A673 (cell line): ENCODE data around the gene OVCH1. TPM values are rescaled to one million over a fixed set of nuclear protein-coding genes. Genes with fewer than 3 reads are reported as not detected.
"Not testable (repeated sequence)": the region's sequence is repeated elsewhere in the genome, so short reads cannot be mapped to it uniquely, and the experiment has no call there.

Source experiments
- BruUV-seq: library from RNA; stranded (reverse); fragments of 400-500 nt; replicated peaks from 2 replicates; lab custom pipeline; 2021; lab: Mats Ljungman, UMichigan
- CTCF ChIA-PET: fragments of 300-600 bp; sonication (Branson Sonifier 250); formaldehyde crosslinking; loops from one replicate; lab custom pipeline; 2022; ENCODE audit warnings: antibody characterized with exemption; lab: Charles Lee
- POLR2A ChIA-PET: fragments of 300-600 bp; sonication (Branson Sonifier 250); formaldehyde crosslinking; loops from one replicate; lab custom pipeline; 2022; ENCODE audit warnings: antibody characterized with exemption; ENCODE audit not compliant: low non-redundant PET; lab: Charles Lee
- DNase-seq: peaks from one replicate; pipeline ENCODE4 v3.0.0-alpha.2; 2015; ENCODE audit warnings: low spot score
- H3K27ac ChIP-seq: fragments of 200-600 bp; sonication (generic); 2 replicates; pipeline ENCODE4 v1.5.1; 2016; ENCODE audit warnings: mixed run types, low read depth, mild to moderate bottlenecking, mixed read lengths, antibody characterized with exemption, low read length; ENCODE audit not compliant: poor library complexity, severe bottlenecking
- H3K27me3 ChIP-seq: fragments of 200-600 bp; sonication (generic); replicated peaks from 2 replicates; pipeline ENCODE4 v1.6.1; 2017; ENCODE audit warnings: mixed run types, low read depth, mild to moderate bottlenecking, mixed read lengths, antibody characterized with exemption, low read length; ENCODE audit not compliant: insufficient read depth, poor library complexity
- H3K36me3 ChIP-seq: fragments of 200-600 bp; sonication (generic); 2 replicates; pipeline ENCODE4 v1.6.1; 2016; ENCODE audit warnings: mixed run types, mild to moderate bottlenecking, mixed read lengths, antibody characterized with exemption, low read length; ENCODE audit not compliant: insufficient read depth, poor library complexity, severe bottlenecking
- H3K4me1 ChIP-seq: fragments of 200-600 bp; sonication (generic); 2 replicates; pipeline ENCODE4 v1.6.1; 2017; ENCODE audit warnings: mixed run types, mild to moderate bottlenecking, mixed read lengths, antibody characterized with exemption, low read length; ENCODE audit not compliant: insufficient read depth, poor library complexity, severe bottlenecking
- H3K4me3 ChIP-seq: fragments of 200-600 bp; sonication (generic); 2 replicates; pipeline ENCODE4 v1.5.1; 2016; ENCODE audit warnings: low read depth, mixed run types, mild to moderate bottlenecking, mixed read lengths, low read length; ENCODE audit not compliant: poor library complexity, severe bottlenecking
- H3K9me3 ChIP-seq: fragments of 200-600 bp; sonication (generic); 2 replicates; pipeline ENCODE4 v1.6.1; 2016; ENCODE audit warnings: mixed run types, low read depth, mild to moderate bottlenecking, mixed read lengths, antibody characterized with exemption, low read length; ENCODE audit not compliant: poor library complexity, severe bottlenecking
- CTCF ChIP-seq: fragments of 300-800, 200-600 bp; sonication (generic); conservative IDR thresholded peaks from 2 replicates; pipeline ENCODE4 v1.5.1; 2017; ENCODE audit warnings: low read depth, mild to moderate bottlenecking, antibody characterized with exemption, low read length, moderate library complexity, mixed read lengths
- EZH2 ChIP-seq: fragments of 200-600 bp; sonication (generic); IDR thresholded peaks from 2 replicates; pipeline ENCODE4 v1.6.1; 2017; ENCODE audit warnings: borderline replicate concordance, low read depth, mild to moderate bottlenecking, mixed read lengths, antibody characterized with exemption, low read length; ENCODE audit not compliant: poor library complexity, severe bottlenecking
- intact Hi-C: fragments of 100-400 bp; cut with micrococcal nuclease; formaldehyde crosslinking; loops from one replicate; pipeline ENCODE4 v1.10.0; 2022; ENCODE audit not compliant: unreplicated experiment
- total RNA-seq: library from RNA; stranded (reverse); gene quantifications from 2 replicates; pipeline ENCODE4 v1.2.3, GENCODE V29; 2021

OVCH1 gene
- total RNA-seq, 1 experiment from 2014 or later = 0.09 TPM

- DNase-seq = no peak
- no TSS peak for BruUV-seq
- Histone ChIP-seq H3K27ac (no peak overlapping the region), H3K36me3 (no peaks in the 10 kb centered on the region), H3K9me3 (no peaks in the 10 kb centered on the region), H3K4me1 (no peaks in the 10 kb centered on the region), H3K4me3 (no peak overlapping the region), H3K27me3 (no peaks in the 10 kb centered on the region)
- TF ChIP-seq EZH2 (no peak), CTCF (no peak)
- POLR2A ChIA-PET = no interaction called here
- intact Hi-C loops = no loop called here
- CTCF ChIA-PET = no interaction called here
Measured at GRCh38 chr12:29396774-29397173, 100.7 kb downstream of the OVCH1 start.

- Histone ChIP-seq H3K4me1 (no peaks in the 10 kb centered on the region), H3K4me3 (no peak overlapping the region), H3K36me3 (no peaks in the 10 kb centered on the region), H3K27ac (no peak overlapping the region), H3K27me3 (no peaks in the 10 kb centered on the region), H3K9me3 (no peaks in the 10 kb centered on the region)
- BruUV-seq = no TSS peak
- no peak for DNase-seq
- CTCF ChIA-PET = no interaction called here
- POLR2A ChIA-PET = no interaction called here
- TF ChIP-seq CTCF (no peak), EZH2 (no peak)
- intact Hi-C loops = no loop called here
Measured at GRCh38 chr12:29395356-29395755, 102.1 kb downstream of the OVCH1 start.

- intact Hi-C loops, H3K36me3 ChIP-seq, POLR2A ChIA-PET, H3K4me1 ChIP-seq, BruUV-seq, DNase-seq, CTCF ChIA-PET, H3K9me3 ChIP-seq, H3K4me3 ChIP-seq, H3K27me3 ChIP-seq, H3K27ac ChIP-seq: not testable (repeated sequence)
Measured at GRCh38 chr12:29390419-29390818, 107.1 kb downstream of the OVCH1 start.

- intact Hi-C loops = no loop called here
- Histone ChIP-seq H3K27me3 (no peaks in the 10 kb centered on the region), H3K4me1 (no peaks in the 10 kb centered on the region), H3K36me3 (no peaks in the 10 kb centered on the region), H3K9me3 (no peaks in the 10 kb centered on the region), H3K4me3 (no peak overlapping the region), H3K27ac (no peak overlapping the region)
- TF ChIP-seq EZH2 (no peak), CTCF (no peak)
- CTCF ChIA-PET = no interaction called here
- POLR2A ChIA-PET = no interaction called here
- DNase-seq = no peak
- BruUV-seq = no TSS peak
Measured at GRCh38 chr12:29389295-29389919, 108.1 kb downstream of the OVCH1 start.

GRCh38 chr12:29386084-29386680 lies 111.3 kb downstream of the OVCH1 start:
- H3K4me3 ChIP-seq, CTCF ChIA-PET: not testable (repeated sequence)

More at GRCh38 chr12:29386084-29386680, 111.3 kb downstream of the OVCH1 start:
- intact Hi-C loops, H3K36me3 ChIP-seq, H3K27me3 ChIP-seq, H3K27ac ChIP-seq, BruUV-seq, POLR2A ChIA-PET, H3K9me3 ChIP-seq, H3K4me1 ChIP-seq, DNase-seq: not testable (repeated sequence)
